IMR-90 (cell line): ENCODE measurements around the gene ST7. TPM values are rescaled to one million over a fixed set of nuclear protein-coding genes. Genes with fewer than 3 reads are reported as not detected.

Experiments
- ATAC-seq: fragments of 200-7000 bp; cut with Tn5 transposase; 2 replicates; pipeline ENCODE4 v1.9.1; 2020; ENCODE audit warnings: low read depth, mild to moderate bottlenecking, moderate library complexity
- BruUV-seq: library from RNA; stranded (reverse); fragments of 400-500 nt; replicated peaks from 2 replicates; lab custom pipeline; 2021; lab: Mats Ljungman, UMichigan
- CTCF ChIA-PET: fragments of 300-600 bp; formaldehyde crosslinking; extraction: SDS; loops from one replicate; lab custom pipeline; 2021; ENCODE audit warnings: antibody characterized with exemption; lab: Yijun Ruan, JAX
- POLR2A ChIA-PET: fragments of 300-600 bp; sonication (Branson Sonifier 250); formaldehyde crosslinking; loops from one replicate; lab custom pipeline; 2022; ENCODE audit warnings: antibody characterized with exemption; ENCODE audit not compliant: unreplicated experiment; lab: Charles Lee
- DNase-seq: peaks from one replicate; pipeline ENCODE4 v3.0.0; 2013
- H2AFZ ChIP-seq: replicated peaks from 2 replicates; pipeline ENCODE3; 2013; ENCODE audit warnings: low read length, mild to moderate bottlenecking; ENCODE audit not compliant: poor library complexity
- H2AK5ac ChIP-seq: 2 replicates; pipeline ENCODE4 v1.6.1; 2013; ENCODE audit warnings: low read depth, low read length, inconsistent platforms
- H2AK9ac ChIP-seq: replicated peaks from 2 replicates; pipeline ENCODE3; 2013; ENCODE audit warnings: mild to moderate bottlenecking, low read depth, low read length, moderate library complexity; ENCODE audit not compliant: poor library complexity
- H2BK120ac ChIP-seq: 2 replicates; pipeline ENCODE4 v1.6.1; 2013; ENCODE audit warnings: low read depth, low read length, inconsistent platforms
- H2BK15ac ChIP-seq: 3 replicates; pipeline ENCODE4 v1.6.1; 2013; ENCODE audit warnings: low read depth, low read length, inconsistent platforms
- H2BK20ac ChIP-seq: 2 replicates; pipeline ENCODE4 v1.6.1; 2013; ENCODE audit warnings: low read depth, mild to moderate bottlenecking, inconsistent platforms, low read length, moderate library complexity
- H2BK5ac ChIP-seq: 2 replicates; pipeline ENCODE4 v1.6.1; 2013; ENCODE audit warnings: mild to moderate bottlenecking, low read depth, low read length, inconsistent platforms; ENCODE audit not compliant: poor library complexity, severe bottlenecking
- H3K14ac ChIP-seq: replicated peaks from 2 replicates; pipeline ENCODE4 v1.6.1; 2013; ENCODE audit warnings: low read depth, low read length, inconsistent platforms
- H3K18ac ChIP-seq: 2 replicates; pipeline ENCODE4 v1.6.1; 2013; ENCODE audit warnings: low read depth, low read length, control low read depth
- H3K23ac ChIP-seq: 2 replicates; pipeline ENCODE4 v1.6.1; 2013; ENCODE audit warnings: low read depth, low read length, inconsistent platforms
- H3K27ac ChIP-seq: 2 replicates; pipeline ENCODE4 v1.5.1; 2013; ENCODE audit warnings: mild to moderate bottlenecking, control low read depth, low read length; ENCODE audit not compliant: insufficient read depth
- H3K27me3 ChIP-seq: 2 replicates; pipeline ENCODE4 v1.6.1; 2013; ENCODE audit warnings: low read length; ENCODE audit not compliant: control insufficient read depth, insufficient read depth
- H3K36me3 ChIP-seq: 2 replicates; pipeline ENCODE4 v1.6.1; 2013; ENCODE audit warnings: low read length, mixed read lengths; ENCODE audit not compliant: control insufficient read depth, insufficient read depth
- H3K4ac ChIP-seq: 2 replicates; pipeline ENCODE4 v1.6.1; 2013; ENCODE audit warnings: low read depth, low read length, inconsistent platforms
- H3K4me1 ChIP-seq: 2 replicates; pipeline ENCODE4 v1.6.1; 2013; ENCODE audit warnings: low read length, mixed read lengths; ENCODE audit not compliant: control insufficient read depth, insufficient read depth
- H3K4me2 ChIP-seq: 2 replicates; pipeline ENCODE4 v1.6.1; 2013; ENCODE audit warnings: low read depth, mild to moderate bottlenecking, control low read depth, low read length, moderate library complexity
- H3K4me3 ChIP-seq: 2 replicates; pipeline ENCODE4 v1.5.1; 2013; ENCODE audit warnings: low read depth, mild to moderate bottlenecking, control low read depth, low read length, moderate library complexity; ENCODE audit not compliant: insufficient read depth
- H3K56ac ChIP-seq: 2 replicates; pipeline ENCODE4 v1.6.1; 2013; ENCODE audit warnings: low read length, inconsistent platforms; ENCODE audit not compliant: insufficient read depth; ENCODE audit errors: extremely low read depth
- H3K79me1 ChIP-seq, 2 experiments: 2 replicates each; pipeline ENCODE4 v1.6.1; 2013; ENCODE audit warnings: low read length in 2 of 2, inconsistent platforms in 1 of 2, low read depth in 1 of 2
- H3K9ac ChIP-seq: 2 replicates; pipeline ENCODE4 v1.6.1; 2013; ENCODE audit warnings: low read depth, low read length, control low read depth
- H3K9me1 ChIP-seq: 2 replicates; pipeline ENCODE4 v1.6.1; 2013; ENCODE audit warnings: low read length, inconsistent platforms; ENCODE audit not compliant: insufficient read depth
- H3K9me3 ChIP-seq: 2 replicates; pipeline ENCODE4 v1.6.1; 2013; ENCODE audit warnings: low read length; ENCODE audit not compliant: control insufficient read depth, insufficient read depth
- H4K20me1 ChIP-seq: 2 replicates; pipeline ENCODE4 v1.6.1; 2013; ENCODE audit warnings: low read length, inconsistent platforms; ENCODE audit not compliant: insufficient read depth
- H4K5ac ChIP-seq: 2 replicates; pipeline ENCODE4 v1.6.1; 2013; ENCODE audit warnings: mild to moderate bottlenecking, low read depth, low read length, control low read depth
- H4K8ac ChIP-seq, 2 experiments: 2 replicates each; pipeline ENCODE4 v1.6.1; 2013; ENCODE audit warnings: low read depth in 2 of 2, low read length in 2 of 2, control low read depth in 1 of 2, inconsistent platforms in 1 of 2
- H4K91ac ChIP-seq: 2 replicates; pipeline ENCODE4 v1.6.1; 2013; ENCODE audit warnings: low read depth, low read length, inconsistent platforms; ENCODE audit not compliant: insufficient read depth
- BHLHE40 ChIP-seq: fragments of 150-350 bp; IDR thresholded peaks from 2 replicates; pipeline ENCODE4 v1.6.1; 2016; ENCODE audit warnings: mild to moderate bottlenecking, low read depth, low read length
- CEBPB ChIP-seq: IDR thresholded peaks from 2 replicates; pipeline ENCODE4 v1.6.1; 2012; ENCODE audit warnings: low read depth, low read length, improper control_type of control experiment
- CHD1 ChIP-seq: IDR thresholded peaks from 2 replicates; pipeline ENCODE4 v1.6.1; 2012; ENCODE audit warnings: low read depth, low read length, improper control_type of control experiment
- FOS ChIP-seq: fragments of 150-350 bp; IDR thresholded peaks from 2 replicates; pipeline ENCODE4 v1.6.1; 2016; ENCODE audit warnings: low read depth, low read length
- MAZ ChIP-seq: IDR thresholded peaks from 2 replicates; pipeline ENCODE4 v1.6.1; 2012; ENCODE audit warnings: low read depth, mild to moderate bottlenecking, low read length, improper control_type of control experiment, moderate library complexity, borderline replicate concordance
- MXI1 ChIP-seq: IDR thresholded peaks from 2 replicates; pipeline ENCODE4 v1.6.1; 2012; ENCODE audit warnings: low read depth, mild to moderate bottlenecking, low read length, moderate library complexity, borderline replicate concordance
- NFE2L2 ChIP-seq: fragments of 150-350 bp; IDR thresholded peaks from 2 replicates; pipeline ENCODE4 v1.6.1; 2016; ENCODE audit warnings: low read depth, mild to moderate bottlenecking, low read length
- POLR2A ChIP-seq: IDR thresholded peaks from 2 replicates; pipeline ENCODE4 v1.6.1; 2012; ENCODE audit warnings: mild to moderate bottlenecking, low read depth, low read length
- RAD21 ChIP-seq: IDR thresholded peaks from 2 replicates; pipeline ENCODE4 v1.6.1; 2012; ENCODE audit warnings: low read length, improper control_type of control experiment
- RCOR1 ChIP-seq: IDR thresholded peaks from 2 replicates; pipeline ENCODE4 v1.6.1; 2012; ENCODE audit warnings: mild to moderate bottlenecking, low read length, improper control_type of control experiment; ENCODE audit not compliant: insufficient replicate concordance
- RFX5 ChIP-seq: IDR thresholded peaks from 2 replicates; pipeline ENCODE4 v1.8.0; 2012; ENCODE audit warnings: low read depth, mild to moderate bottlenecking, low read length, moderate library complexity
- SMC3 ChIP-seq: fragments of 150-350 bp; IDR thresholded peaks from 2 replicates; pipeline ENCODE4 v1.6.1; 2016; ENCODE audit warnings: low read depth, mild to moderate bottlenecking, antibody characterized with exemption, low read length, moderate library complexity
- WGBS, 2 experiments: methylation state at CpG; one replicate each; pipeline versions ENCODE4 v1.1.5 to v1.1.7; 2013; ENCODE audit warnings: missing lambda C conversion rate in 2 of 2; ENCODE audit not compliant: insufficient read length in 1 of 2; ENCODE audit errors: extremely low coverage in 2 of 2; 5-methylcytosine and 5-hydroxymethylcytosine counted together
- dilution Hi-C: fragments of 300-500 bp; cut with HindIII; formaldehyde crosslinking; loops from one replicate; pipeline ENCODE4 v1.14.3; 2018; ENCODE audit warnings: low sequenced_read_pairs; ENCODE audit not compliant: unreplicated experiment
- in situ Hi-C: fragments of 300-500 bp; cut with MboI; formaldehyde crosslinking; loops from 3 replicates; pipeline ENCODE4 v1.14.3; 2019; ENCODE audit warnings: low sequenced_read_pairs, inconsistent platforms, mixed read lengths
- intact Hi-C: fragments of 100-400 bp; cut with micrococcal nuclease; formaldehyde crosslinking; loops from 2 replicates; pipeline ENCODE4 v1.10.0; 2022
- polyA plus RNA-seq, 3 experiments: library from polyadenylated mRNA; depleted of rRNA; stranded (reverse); fragments of >200 nt; gene quantifications; 2 replicates each; pipeline ENCODE4 v1.2.3, GENCODE V29; 2012; ENCODE audit warnings: low replicate concordance in 1 of 3
- total RNA-seq: library from RNA; depleted of rRNA; stranded (reverse); fragments of >200 nt; gene quantifications from 2 replicates; pipeline ENCODE4 v1.2.3, GENCODE V29; 2012
- TF ChIP-seq, protein P1 (sequence below): fragments of 150-350 bp; IDR thresholded peaks from 2 replicates; pipeline ENCODE4 v1.6.1; 2016; ENCODE audit warnings: low read depth, mild to moderate bottlenecking, low read length, moderate library complexity, borderline replicate concordance
- TF ChIP-seq, protein P2 (sequence below): fragments of 150-350 bp; IDR thresholded peaks from 2 replicates; pipeline ENCODE4 v1.6.1; 2017; ENCODE audit warnings: mild to moderate bottlenecking, antibody characterized with exemption, low read length, low read depth
- TF ChIP-seq, protein P3 (sequence below): conservative IDR thresholded peaks from 2 replicates; pipeline ENCODE4 v1.5.1; 2012; ENCODE audit warnings: mild to moderate bottlenecking, low read depth, low read length, improper control_type of control experiment

The ST7 gene
- total and polyA plus RNA-seq, 2 of the 4 experiments (the other 2 are of a cell fraction) = 18.6 to 26.0 TPM

- Histone ChIP-seq H3K4ac (no peak overlapping the region), H4K5ac (no peak overlapping the region), H3K4me1 (peaks cover 9% of the 10 kb centered on the region), H2AK5ac (no peak overlapping the region), H3K9ac (no peak overlapping the region), H3K18ac (no peak overlapping the region), H3K9me3 (no peaks in the 10 kb centered on the region), H3K27me3 (no peaks in the 10 kb centered on the region), H2BK5ac (no peak overlapping the region), H2AFZ (no peak overlapping the region), H2BK20ac (no peak overlapping the region), H4K91ac (peak overlapping the region; percentile 15; the same call in 1 of the 2 replicates), H4K8ac (no peak overlapping the region), H3K56ac (no peak overlapping the region), H2BK120ac (no peak overlapping the region), H3K36me3 (peaks cover 7% of the 10 kb centered on the region; the same call in 1 of the 2 replicates), H3K4me2 (no peak overlapping the region), H3K9me1 (peaks cover 6% of the 10 kb centered on the region; the same call in 1 of the 2 replicates), H3K14ac (no peak overlapping the region), H3K27ac (no peak overlapping the region), H3K79me1 (no peaks in the 10 kb centered on the region), H3K23ac (no peak overlapping the region), H2AK9ac (no peak overlapping the region), H2BK15ac (0 out of 3 replicates have a peak overlapping the region, but pooled peaks have one; percentile 36), H4K20me1 (no peaks in the 10 kb centered on the region), H3K4me3 (no peak overlapping the region)
- no TSS peak for BruUV-seq
- dilution Hi-C loops = no loop called here
- ChIA-PET POLR2A (no interaction called here), CTCF (no interaction called here)
- in situ Hi-C loops = no loop called here
- ATAC-seq (no peak), DNase-seq (no peak)
- intact Hi-C loops = no loop called here
- no peak for TF ChIP-seq NFE2L2
- TF ChIP-seq, protein P1, sequence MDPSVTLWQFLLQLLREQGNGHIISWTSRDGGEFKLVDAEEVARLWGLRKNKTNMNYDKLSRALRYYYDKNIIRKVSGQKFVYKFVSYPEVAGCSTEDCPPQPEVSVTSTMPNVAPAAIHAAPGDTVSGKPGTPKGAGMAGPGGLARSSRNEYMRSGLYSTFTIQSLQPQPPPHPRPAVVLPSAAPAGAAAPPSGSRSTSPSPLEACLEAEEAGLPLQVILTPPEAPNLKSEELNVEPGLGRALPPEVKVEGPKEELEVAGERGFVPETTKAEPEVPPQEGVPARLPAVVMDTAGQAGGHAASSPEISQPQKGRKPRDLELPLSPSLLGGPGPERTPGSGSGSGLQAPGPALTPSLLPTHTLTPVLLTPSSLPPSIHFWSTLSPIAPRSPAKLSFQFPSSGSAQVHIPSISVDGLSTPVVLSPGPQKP = no peak
- TF ChIP-seq MXI1 = no peak
- TF ChIP-seq, protein P2, sequence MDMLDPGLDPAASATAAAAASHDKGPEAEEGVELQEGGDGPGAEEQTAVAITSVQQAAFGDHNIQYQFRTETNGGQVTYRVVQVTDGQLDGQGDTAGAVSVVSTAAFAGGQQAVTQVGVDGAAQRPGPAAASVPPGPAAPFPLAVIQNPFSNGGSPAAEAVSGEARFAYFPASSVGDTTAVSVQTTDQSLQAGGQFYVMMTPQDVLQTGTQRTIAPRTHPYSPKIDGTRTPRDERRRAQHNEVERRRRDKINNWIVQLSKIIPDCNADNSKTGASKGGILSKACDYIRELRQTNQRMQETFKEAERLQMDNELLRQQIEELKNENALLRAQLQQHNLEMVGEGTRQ = no peak
- no peak for TF ChIP-seq MAZ
- TF ChIP-seq RCOR1 = no peak
- no peak for TF ChIP-seq CHD1
- no peak for TF ChIP-seq POLR2A
- TF ChIP-seq CEBPB = no peak
- no peak for TF ChIP-seq RFX5
- TF ChIP-seq FOS = no peak
- no peak for TF ChIP-seq RAD21
- TF ChIP-seq SMC3 = no peak
- TF ChIP-seq, protein P3, sequence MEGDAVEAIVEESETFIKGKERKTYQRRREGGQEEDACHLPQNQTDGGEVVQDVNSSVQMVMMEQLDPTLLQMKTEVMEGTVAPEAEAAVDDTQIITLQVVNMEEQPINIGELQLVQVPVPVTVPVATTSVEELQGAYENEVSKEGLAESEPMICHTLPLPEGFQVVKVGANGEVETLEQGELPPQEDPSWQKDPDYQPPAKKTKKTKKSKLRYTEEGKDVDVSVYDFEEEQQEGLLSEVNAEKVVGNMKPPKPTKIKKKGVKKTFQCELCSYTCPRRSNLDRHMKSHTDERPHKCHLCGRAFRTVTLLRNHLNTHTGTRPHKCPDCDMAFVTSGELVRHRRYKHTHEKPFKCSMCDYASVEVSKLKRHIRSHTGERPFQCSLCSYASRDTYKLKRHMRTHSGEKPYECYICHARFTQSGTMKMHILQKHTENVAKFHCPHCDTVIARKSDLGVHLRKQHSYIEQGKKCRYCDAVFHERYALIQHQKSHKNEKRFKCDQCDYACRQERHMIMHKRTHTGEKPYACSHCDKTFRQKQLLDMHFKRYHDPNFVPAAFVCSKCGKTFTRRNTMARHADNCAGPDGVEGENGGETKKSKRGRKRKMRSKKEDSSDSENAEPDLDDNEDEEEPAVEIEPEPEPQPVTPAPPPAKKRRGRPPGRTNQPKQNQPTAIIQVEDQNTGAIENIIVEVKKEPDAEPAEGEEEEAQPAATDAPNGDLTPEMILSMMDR = no peak
- no peak for TF ChIP-seq BHLHE40
- WGBS, 2 experiments = 100% methylated on average over 1 of the region's 8 CpGs; no CpG with 5 or more reads in 1 of the 2 experiments
Measured at GRCh38 chr7:117190104-117190503, 236.8 kb downstream of the ST7 start.
